HepG2 (cell line): ENCODE measurements around the gene AKT2. TPM values are rescaled to one million over a fixed set of nuclear protein-coding genes. Genes with fewer than 3 reads are reported as not detected.

Source experiments
- ASH2L ChIP-seq: fragments of 300-600, 200-600 bp; sonication (generic); IDR thresholded peaks from 2 replicates; pipeline ENCODE4 v1.7.0; 2017; ENCODE audit warnings: low read depth, mild to moderate bottlenecking, moderate library complexity, mixed read lengths, low read length; ENCODE audit not compliant: insufficient read length
- CAMTA2 ChIP-seq: sonication (generic); formaldehyde crosslinking; IDR thresholded peaks from 2 replicates; pipeline ENCODE4 v1.4.0; 2020; ENCODE audit warnings: mild to moderate bottlenecking, missing genetic modification reagents, borderline replicate concordance
- CREB1 ChIP-seq, 2 experiments: fragments of 450-650 bp in 1 of 2; IDR thresholded peaks; 2 replicates each; pipeline ENCODE4 v1.6.1; 2016 to 2017; ENCODE audit warnings: control low read depth in 1 of 2, mild to moderate bottlenecking in 1 of 2, missing compliant biosample characterization in 1 of 2, missing genetic modification characterization in 1 of 2
- FOSL1 ChIP-seq: sonication (generic); formaldehyde crosslinking; IDR thresholded peaks from 2 replicates; pipeline ENCODE4 v1.9.0; 2021; ENCODE audit warnings: missing genetic modification reagents, borderline replicate concordance
- FOXP4 ChIP-seq: sonication (generic); formaldehyde crosslinking; IDR thresholded peaks from 2 replicates; pipeline ENCODE4 v1.4.0; 2020; ENCODE audit warnings: missing genetic modification reagents
- GZF1 ChIP-seq: sonication (generic); formaldehyde crosslinking; IDR thresholded peaks from 2 replicates; pipeline ENCODE4 v1.5.1; 2020; ENCODE audit warnings: mild to moderate bottlenecking, missing genetic modification reagents
- HNF1B ChIP-seq: sonication (generic); formaldehyde crosslinking; IDR thresholded peaks from 2 replicates; pipeline ENCODE4 v1.5.1; 2020; ENCODE audit warnings: mild to moderate bottlenecking, moderate library complexity, missing genetic modification reagents
- IRF9 ChIP-seq: sonication (generic); formaldehyde crosslinking; IDR thresholded peaks from 2 replicates; pipeline ENCODE4 v1.8.0; 2022; ENCODE audit warnings: missing genetic modification reagents, mild to moderate bottlenecking, borderline replicate concordance
- KIAA2018 ChIP-seq: sonication (generic); formaldehyde crosslinking; IDR thresholded peaks from 2 replicates; pipeline ENCODE4 v1.5.0; 2020; ENCODE audit warnings: mild to moderate bottlenecking, missing genetic modification reagents, borderline replicate concordance
- NFIC ChIP-seq: IDR thresholded peaks from 2 replicates; pipeline ENCODE4 v1.6.1; 2012; ENCODE audit warnings: mild to moderate bottlenecking, low read length, inconsistent platforms
- RELA ChIP-seq: sonication (generic); formaldehyde crosslinking; IDR thresholded peaks from 2 replicates; pipeline ENCODE4 v1.4.0; 2020; ENCODE audit warnings: missing genetic modification reagents
- SAFB2 ChIP-seq: sonication (generic); formaldehyde crosslinking; IDR thresholded peaks from 2 replicates; pipeline ENCODE4 v1.5.1; 2020; ENCODE audit warnings: missing genetic modification reagents, low read depth, mild to moderate bottlenecking, borderline replicate concordance
- ZNF225 ChIP-seq: sonication (generic); formaldehyde crosslinking; IDR thresholded peaks from 2 replicates; pipeline ENCODE4 v1.4.0; 2020; ENCODE audit warnings: mild to moderate bottlenecking, missing genetic modification reagents
- ZNF335 ChIP-seq: sonication (generic); formaldehyde crosslinking; IDR thresholded peaks from 2 replicates; pipeline ENCODE4 v1.4.0; 2020; ENCODE audit warnings: missing genetic modification reagents
- polyA plus RNA-seq, 8 experiments: library from polyadenylated mRNA; depleted of rRNA in 3 of 8; stranded (reverse) in 7 of 8; unstranded in 1 of 8; fragments of >200 nt; fragmentation: Illumina TruSeq in 4 of 8; extraction: Trizol in 4 of 8; gene quantifications; 2 replicates each; pipeline versions ENCODE4 v1.2.1 to v1.2.3, GENCODE V29; 2011 to 2016; ENCODE audit warnings: low read depth in 4 of 8, missing spikeins in 1 of 8, mixed read lengths in 1 of 8; ENCODE audit not compliant: insufficient read depth in 1 of 8
- total RNA-seq, 5 experiments: library from RNA; depleted of rRNA; stranded (reverse); fragments of >200 nt; fragmentation: Illumina TruSeq; extraction: Trizol; gene quantifications; 2 replicates each; pipeline ENCODE4 v1.2.3, GENCODE V29; 2016; ENCODE audit warnings: low read depth in 1 of 5

AKT2 gene
- total and polyA plus RNA-seq, 2 of the 13 experiments (the other 11 are each of a cell fraction or from before 2014, with no cell fraction given) = 82.1 to 173 TPM

- TF ChIP-seq CREB1 (IDR thresholded peaks at IDR 0.05) (no peak), CREB1 (CRISPR knock-in tag; IDR thresholded peaks at IDR 0.05) (no peak), NFIC (no peak), SAFB2 (CRISPR knock-in tag) (no peak; the same call in 1 of the 2 replicates), GZF1 (CRISPR knock-in tag) (no peak), ASH2L (no peak), RELA (CRISPR knock-in tag) (0 out of 2 replicates have a peak, but pooled peaks have one; percentile 47), ZNF335 (CRISPR knock-in tag) (0 out of 2 replicates have a peak, but pooled peaks have one; percentile 39), HNF1B (CRISPR knock-in tag) (0 out of 2 replicates have a peak, but pooled peaks have one; percentile 42), KIAA2018 (CRISPR knock-in tag) (0 out of 2 replicates have a peak, but pooled peaks have one; percentile 38), CAMTA2 (no peak), FOSL1 (CRISPR knock-in tag) (no peak), FOXP4 (peak; percentile 70; the same call in 1 of the 2 replicates), ZNF225 (no peak), IRF9 (peak; percentile 73; the same call in 1 of the 2 replicates)
Measured at GRCh38 chr19:40283414-40284250, 1.5 kb downstream of the AKT2 start (continued).
